Uterus (tissue), 2 donors: ENCODE results near the gene PROX1.

Source experiments
- POLR2A ChIP-seq, 2 donors: fragments of 450-650 bp; IDR thresholded peaks; one replicate each; pipeline ENCODE4 v1.6.1; 2016; ENCODE audit warnings: antibody characterized with exemption in 2 of 2, mild to moderate bottlenecking in 1 of 2, moderate library complexity in 1 of 2
- TF ChIP-seq, protein P1 (sequence below), 4 experiments: fragments of 200-600 bp in 2 of 4; fragments of 450-650 bp in 2 of 4; sonication (generic) in 2 of 4; IDR thresholded peaks; one replicate each; pipeline ENCODE4 v1.5.1; 2016 to 2019; ENCODE audit warnings: antibody characterized with exemption in 4 of 4, mild to moderate bottlenecking in 2 of 4, moderate library complexity in 1 of 4

DNA sequence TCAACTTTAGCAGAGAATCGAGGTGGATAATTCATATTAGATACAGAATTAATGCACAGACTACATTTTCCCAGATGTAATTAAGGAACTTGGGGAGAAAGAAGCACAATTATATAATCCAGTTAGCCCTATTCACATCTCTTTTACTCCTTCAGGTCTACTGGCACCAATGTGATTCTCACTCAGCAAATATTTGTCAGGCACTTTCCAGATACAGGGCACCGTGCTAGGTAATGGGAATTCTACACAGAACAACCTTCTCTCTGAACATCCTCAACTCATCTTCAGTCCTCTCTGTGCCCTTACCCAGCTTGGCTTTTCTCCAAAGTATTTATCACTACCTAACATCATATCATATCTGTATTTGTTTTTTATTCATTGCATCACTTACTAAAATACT, 15.6 kb upstream of the PROX1 start:
- TF ChIP-seq, protein P1, sequence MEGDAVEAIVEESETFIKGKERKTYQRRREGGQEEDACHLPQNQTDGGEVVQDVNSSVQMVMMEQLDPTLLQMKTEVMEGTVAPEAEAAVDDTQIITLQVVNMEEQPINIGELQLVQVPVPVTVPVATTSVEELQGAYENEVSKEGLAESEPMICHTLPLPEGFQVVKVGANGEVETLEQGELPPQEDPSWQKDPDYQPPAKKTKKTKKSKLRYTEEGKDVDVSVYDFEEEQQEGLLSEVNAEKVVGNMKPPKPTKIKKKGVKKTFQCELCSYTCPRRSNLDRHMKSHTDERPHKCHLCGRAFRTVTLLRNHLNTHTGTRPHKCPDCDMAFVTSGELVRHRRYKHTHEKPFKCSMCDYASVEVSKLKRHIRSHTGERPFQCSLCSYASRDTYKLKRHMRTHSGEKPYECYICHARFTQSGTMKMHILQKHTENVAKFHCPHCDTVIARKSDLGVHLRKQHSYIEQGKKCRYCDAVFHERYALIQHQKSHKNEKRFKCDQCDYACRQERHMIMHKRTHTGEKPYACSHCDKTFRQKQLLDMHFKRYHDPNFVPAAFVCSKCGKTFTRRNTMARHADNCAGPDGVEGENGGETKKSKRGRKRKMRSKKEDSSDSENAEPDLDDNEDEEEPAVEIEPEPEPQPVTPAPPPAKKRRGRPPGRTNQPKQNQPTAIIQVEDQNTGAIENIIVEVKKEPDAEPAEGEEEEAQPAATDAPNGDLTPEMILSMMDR (IDR thresholded peaks at IDR 0.05), result no peak
- no peak for TF ChIP-seq POLR2A (IDR thresholded peaks at IDR 0.05)
